Nephron progenitor cell (in vitro differentiated cells): ENCODE data around the gene DNAJA4.

Experiments used
- DNase-seq: peaks from one replicate; pipeline ENCODE4 v3.0.0; 2021
- H3K27ac Mint-ChIP-seq: 2 replicates; pipeline ENCODE4 v1.8.0; 2021; ENCODE audit warnings: mild to moderate bottlenecking, moderate library complexity, mixed read lengths
- H3K27me3 Mint-ChIP-seq: 2 replicates; pipeline ENCODE4 v1.8.0; 2021; ENCODE audit warnings: mild to moderate bottlenecking, low read depth, mixed read lengths; ENCODE audit not compliant: poor library complexity
- H3K36me3 Mint-ChIP-seq: 2 replicates; pipeline ENCODE4 v1.8.0; 2021; ENCODE audit warnings: low read depth, mixed read lengths
- H3K4me1 Mint-ChIP-seq: 2 replicates; pipeline ENCODE4 v1.8.0; 2021; ENCODE audit warnings: mixed read lengths
- H3K4me3 Mint-ChIP-seq: 2 replicates; pipeline ENCODE4 v1.8.0; 2021; ENCODE audit warnings: mild to moderate bottlenecking, moderate library complexity, mixed read lengths
- H3K9me3 Mint-ChIP-seq: 2 replicates; pipeline ENCODE4 v1.8.0; 2021; ENCODE audit warnings: mild to moderate bottlenecking, moderate library complexity, mixed read lengths
- CTCF ChIP-seq: fragments of 200-600 bp; sonication (generic); IDR thresholded peaks from 2 replicates; pipeline ENCODE4 v1.5.0; 2021; ENCODE audit warnings: antibody characterized with exemption

Gene DNAJA4

GRCh38 chr15:78325092-78325843 lies 60.9 kb downstream of the DNAJA4 start:
- DNase-seq: no peak
- H3K4me3 Mint-ChIP-seq: no peak overlapping the region

GRCh38 chr15:78327466-78327865 lies 63.1 kb downstream of the DNAJA4 start:
- Mint-ChIP-seq H3K4me1 (peaks cover 32% of the 10 kb centered on the region), H3K9me3 (no peaks in the 10 kb centered on the region), H3K27me3 (peaks cover 83% of the 10 kb centered on the region), H3K27ac (no peak overlapping the region), H3K4me3 (no peak overlapping the region), H3K36me3 (no peaks in the 10 kb centered on the region)
- no peak for TF ChIP-seq CTCF
- no peak for DNase-seq

More at GRCh38 chr15:78325092-78325843, 60.9 kb downstream of the DNAJA4 start:
- Mint-ChIP-seq H3K27me3 (peaks cover 91% of the 10 kb centered on the region), H3K27ac (no peak overlapping the region), H3K36me3 (no peaks in the 10 kb centered on the region), H3K9me3 (no peaks in the 10 kb centered on the region), H3K4me1 (peaks cover 48% of the 10 kb centered on the region)
- no peak for TF ChIP-seq CTCF

GRCh38 chr15:78329625-78330024 lies 65.3 kb downstream of the DNAJA4 start:
- no peak for TF ChIP-seq CTCF
- Mint-ChIP-seq H3K36me3 (no peaks in the 10 kb centered on the region), H3K27ac (no peak overlapping the region), H3K9me3 (no peaks in the 10 kb centered on the region), H3K4me1 (peaks cover 13% of the 10 kb centered on the region), H3K27me3 (peaks cover 62% of the 10 kb centered on the region), H3K4me3 (no peak overlapping the region)
- DNase-seq: no peak
